GM19397 (cell line): ENCODE data around the gene COL4A4.
A peak's percentile ranks its signal among the peaks of the same experiment; 100 is the strongest.
"Not testable (repeated sequence)": the region's sequence is repeated elsewhere in the genome, so short reads cannot be mapped to it uniquely, and the experiment has no call there.

Experiments used
- ATAC-seq: cut with Tn5 transposase; IDR thresholded peaks from one replicate; pipeline ENCODE4 v1.9.1; 2021; ENCODE audit warnings: mild to moderate bottlenecking, moderate library complexity; ENCODE audit not compliant: unreplicated experiment

COL4A4 gene

DNA sequence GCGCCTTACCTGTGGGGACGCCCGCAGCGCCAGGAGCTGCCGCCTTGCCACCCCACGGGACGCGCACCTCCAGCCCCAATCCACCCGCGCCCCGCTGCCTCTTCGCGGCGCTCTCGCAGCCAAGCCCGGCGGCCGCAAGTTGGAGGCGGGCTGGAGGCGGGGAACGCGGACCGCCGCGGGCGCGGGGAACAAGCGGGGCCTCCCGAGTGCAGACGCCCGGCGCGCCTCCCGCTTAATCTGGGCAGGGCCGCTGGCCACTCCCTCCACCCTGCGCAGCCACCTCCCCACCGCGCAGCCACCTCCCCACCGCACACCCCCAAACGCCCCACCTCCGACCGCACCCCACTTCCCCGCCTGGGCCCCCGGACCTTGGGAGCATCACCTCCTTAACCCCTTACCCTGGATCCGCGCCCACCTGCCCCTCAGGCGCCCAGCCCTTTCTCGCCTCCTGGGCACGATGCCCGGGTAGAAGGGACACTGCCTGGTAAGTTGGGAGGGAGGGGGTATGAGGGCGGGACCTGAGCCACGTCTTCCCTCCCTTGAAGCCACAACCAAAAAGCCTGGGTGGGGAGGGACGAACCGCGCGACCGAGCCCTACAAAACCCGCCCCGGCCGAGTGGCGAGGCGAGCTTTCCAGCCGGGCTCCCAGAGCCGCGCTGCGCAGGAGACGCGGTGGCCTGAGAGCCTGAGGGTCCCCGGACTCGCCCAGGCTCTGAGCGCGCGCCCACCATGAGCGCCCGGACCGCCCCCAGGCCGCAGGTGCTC, at the start of gene COL4A4, which contains the start of gene COL4A3:
Gene COL4A4 (minus strand): TSS at position 208 of the 765 bp plus-strand sequence. CDS start 16,722 bp downstream, outside the sequence.
Gene COL4A3 (plus strand): TSS at position 627 of the 765 bp plus-strand sequence. CDS start 103 bp downstream, at position 730.
- ATAC-seq, result peak; percentile 45

DNA sequence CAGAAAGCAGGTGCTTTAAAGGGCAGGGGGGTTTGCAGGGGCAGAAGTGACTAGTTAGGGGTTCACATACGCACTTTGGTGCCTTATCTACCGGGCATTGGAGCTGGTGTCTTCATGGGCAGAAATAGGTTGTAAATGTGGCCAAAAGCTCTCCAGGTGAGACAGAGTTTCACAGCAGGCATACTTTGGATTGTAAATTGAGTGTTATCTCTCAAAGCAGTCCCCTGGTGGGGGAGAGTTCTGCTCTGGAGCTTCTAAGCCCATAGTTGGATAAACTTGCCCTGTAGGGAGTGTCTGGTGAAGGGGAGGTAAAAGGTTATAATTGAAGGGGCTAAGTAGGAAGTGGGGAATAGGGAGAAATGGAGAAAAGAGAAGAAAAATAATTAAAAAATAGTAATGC, 43.6 kb upstream of the COL4A4 start:
- no peak for ATAC-seq

DNA sequence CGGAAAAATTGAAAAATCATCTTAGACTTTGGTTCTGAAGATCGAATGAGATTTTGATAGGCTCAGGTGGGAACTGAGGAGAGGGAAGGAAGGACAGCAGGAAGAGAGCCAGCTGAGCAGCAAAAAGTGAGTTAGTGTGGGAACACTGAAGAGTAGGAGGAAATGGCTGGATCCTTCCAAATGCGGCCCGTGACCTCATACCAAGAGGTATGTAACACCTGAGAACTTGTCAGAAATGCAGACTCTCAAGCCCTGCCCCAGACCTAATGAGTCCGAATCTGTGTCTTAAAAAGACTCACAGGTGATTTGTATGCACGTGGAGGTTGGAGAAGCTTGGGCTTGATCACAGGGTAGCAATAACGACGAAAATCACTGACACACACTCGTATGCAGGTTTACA, 42.4 kb upstream of the COL4A4 start:
- ATAC-seq, result no peak

DNA sequence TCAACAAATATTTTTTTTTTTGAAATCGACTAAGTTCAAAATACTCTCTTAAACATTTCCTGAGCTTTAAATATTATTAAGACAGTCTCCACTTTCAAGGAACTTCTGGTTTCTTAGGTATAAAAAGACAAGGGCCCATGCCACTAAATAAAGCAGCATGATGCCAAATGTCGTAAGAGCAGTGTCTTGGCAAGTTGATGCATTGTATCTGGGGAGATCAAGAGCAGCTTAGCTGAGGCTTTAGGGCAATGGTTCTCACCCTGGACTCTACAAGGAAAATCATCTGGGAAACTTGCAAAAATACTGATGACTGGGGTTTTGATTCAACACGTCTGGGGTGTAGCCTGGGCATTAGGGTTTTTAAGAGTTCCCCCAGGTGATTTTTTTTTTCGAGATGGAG, 41.7 kb upstream of the COL4A4 start:
- no peak for ATAC-seq

DNA sequence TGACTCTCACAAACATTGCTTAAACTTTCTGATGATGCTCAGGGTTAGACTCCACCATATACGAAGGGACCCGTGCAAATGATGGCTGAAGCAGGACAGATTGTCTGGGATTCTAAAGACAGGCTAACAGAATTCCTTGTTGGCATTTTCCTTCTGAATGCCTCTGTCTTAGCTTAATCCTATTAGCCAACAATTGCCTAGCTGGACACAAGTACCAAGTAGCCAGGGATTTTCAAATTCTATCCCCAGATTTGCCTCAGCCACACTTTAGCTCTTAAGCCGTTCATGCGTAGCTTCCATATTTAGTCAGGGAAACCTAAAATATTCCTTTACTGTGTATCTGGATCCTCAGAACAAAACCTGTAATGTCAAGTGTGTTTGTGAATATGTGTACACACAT, 40.4 kb upstream of the COL4A4 start:
- no peak for ATAC-seq

DNA sequence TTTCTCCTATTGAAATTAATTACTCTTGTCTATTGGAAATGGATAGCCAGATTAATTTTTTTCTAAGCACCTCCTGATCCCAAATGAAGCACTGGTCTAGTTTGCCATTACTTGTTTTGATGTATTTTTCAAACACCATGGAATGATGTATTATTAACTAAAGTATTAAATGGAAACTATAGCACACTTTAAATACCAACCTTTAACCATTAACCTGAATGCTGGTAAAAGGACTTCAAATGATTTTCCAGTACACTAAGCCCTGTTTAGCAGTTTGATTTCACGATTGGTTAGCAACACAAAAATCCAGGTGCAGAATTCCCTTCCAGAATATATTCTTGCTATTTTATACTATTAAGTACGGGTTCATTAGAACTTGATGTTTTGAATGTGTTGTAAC, 37.8 kb upstream of the COL4A4 start:
- no peak for ATAC-seq

DNA sequence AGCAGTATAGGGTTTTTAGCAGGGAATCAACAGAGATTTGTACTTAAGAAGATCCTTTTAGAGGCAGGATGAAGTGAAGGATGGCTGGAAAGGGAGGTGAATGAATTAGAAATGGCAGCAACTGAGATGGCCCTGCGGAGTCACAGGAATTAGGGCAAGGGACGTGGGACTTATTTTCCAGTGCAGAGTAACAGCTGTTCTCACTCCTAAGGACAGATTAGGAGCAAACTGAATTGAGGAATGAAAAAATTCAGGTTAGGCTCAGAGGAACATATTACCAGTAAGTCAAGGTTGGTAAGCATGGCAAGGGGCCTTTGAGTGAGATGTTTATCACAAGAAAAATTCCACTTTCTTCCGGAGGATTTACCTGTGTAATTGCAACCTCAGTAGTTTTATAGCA, 34.9 kb upstream of the COL4A4 start:
- no peak for ATAC-seq

DNA sequence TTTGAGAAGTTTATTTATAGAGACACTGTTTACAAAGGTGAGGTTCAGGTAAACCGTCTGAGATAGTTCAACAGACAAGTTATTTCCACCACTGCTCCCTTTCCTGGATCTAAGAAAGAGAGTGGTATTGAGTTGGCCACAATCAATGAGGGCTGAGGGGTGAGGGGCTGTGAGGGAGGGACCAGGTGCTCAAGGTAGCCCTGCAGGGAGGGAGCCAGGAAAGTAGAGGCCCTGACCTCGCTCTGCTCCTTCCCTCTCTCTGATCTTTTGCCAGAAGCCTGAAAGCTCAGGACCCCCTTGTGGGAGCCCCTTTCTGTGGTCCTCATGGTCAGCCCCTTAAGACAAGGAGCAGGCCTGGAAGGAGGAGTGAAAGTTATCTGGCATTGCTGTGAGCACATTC, 30.2 kb upstream of the COL4A4 start:
- no peak for ATAC-seq

DNA sequence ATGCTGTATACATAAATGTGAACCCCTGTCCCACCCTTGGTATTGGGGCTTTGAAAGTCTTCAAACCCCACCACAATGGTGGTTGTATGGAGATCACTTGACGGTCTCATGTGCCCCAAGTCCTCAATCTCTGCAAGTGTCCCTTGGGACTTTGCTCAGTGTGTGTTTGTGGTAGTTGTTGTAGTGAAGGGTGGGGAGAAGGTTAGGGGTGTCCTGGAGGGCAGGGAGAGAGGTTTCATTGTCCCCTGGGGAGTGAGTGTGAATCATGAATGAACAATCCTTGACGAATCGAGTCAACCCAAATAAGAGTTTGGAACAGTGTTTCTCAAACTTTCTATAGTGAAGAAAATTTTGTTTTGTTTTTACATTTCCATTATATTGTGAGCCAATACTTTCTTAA, 28.5 kb upstream of the COL4A4 start:
- ATAC-seq, result no peak

DNA sequence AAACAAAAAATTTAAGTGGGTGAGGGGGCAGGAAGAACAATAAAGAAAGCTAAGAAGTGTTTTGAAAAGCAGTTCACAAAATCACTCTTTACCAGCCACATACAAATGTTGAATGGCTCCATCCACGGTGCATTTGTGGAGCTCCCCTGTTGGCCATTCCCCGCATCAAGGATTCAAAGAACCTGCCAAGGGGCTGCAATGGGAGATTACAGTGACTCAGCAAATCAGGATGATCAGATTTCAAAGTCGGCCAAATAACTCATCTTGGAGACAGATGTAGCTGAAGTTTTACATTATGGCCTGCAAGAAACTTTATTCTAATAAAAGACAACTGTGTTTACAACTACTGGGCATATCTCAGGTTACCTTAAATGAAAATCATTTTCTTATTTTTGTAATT, 27.4 kb upstream of the COL4A4 start:
- no peak for ATAC-seq

DNA sequence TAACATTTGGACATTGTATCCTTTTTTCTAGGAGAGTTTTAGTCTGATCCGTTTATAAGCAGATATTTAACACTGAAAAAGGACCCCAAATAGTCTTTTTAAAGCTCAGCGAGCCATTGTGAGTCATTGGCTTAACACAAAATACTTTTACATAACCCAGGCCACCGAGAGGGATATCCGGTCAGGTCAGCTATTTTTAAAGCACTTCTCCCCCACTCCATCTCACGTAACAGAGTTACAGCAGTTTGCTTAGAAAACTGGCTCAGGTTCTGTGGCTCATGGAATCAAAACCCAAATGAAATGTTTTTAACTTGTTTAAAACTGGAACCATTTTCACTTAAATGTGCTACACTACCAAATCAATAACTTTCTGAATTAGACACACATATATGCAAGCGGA, 24.3 kb upstream of the COL4A4 start:
- no peak for ATAC-seq

DNA sequence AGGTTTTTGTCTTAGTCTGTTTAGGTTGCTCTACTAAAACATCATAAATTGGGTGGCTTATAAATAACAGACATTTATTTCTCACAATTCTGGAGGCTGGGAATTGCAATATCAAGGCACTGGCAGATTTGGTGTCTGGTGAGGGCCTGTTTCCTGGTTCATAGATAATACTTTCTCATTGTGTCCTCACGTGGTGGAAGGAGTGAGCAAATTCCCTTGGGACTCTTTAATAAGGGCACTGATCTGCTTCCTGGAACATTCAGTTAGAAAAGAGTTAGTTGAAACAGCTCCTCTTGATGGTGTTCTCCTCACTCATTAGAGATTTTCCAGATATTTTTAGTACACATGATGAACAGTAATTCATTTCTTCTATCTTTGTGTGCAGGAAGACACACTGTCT, 22.7 kb upstream of the COL4A4 start:
- ATAC-seq, result no peak

DNA sequence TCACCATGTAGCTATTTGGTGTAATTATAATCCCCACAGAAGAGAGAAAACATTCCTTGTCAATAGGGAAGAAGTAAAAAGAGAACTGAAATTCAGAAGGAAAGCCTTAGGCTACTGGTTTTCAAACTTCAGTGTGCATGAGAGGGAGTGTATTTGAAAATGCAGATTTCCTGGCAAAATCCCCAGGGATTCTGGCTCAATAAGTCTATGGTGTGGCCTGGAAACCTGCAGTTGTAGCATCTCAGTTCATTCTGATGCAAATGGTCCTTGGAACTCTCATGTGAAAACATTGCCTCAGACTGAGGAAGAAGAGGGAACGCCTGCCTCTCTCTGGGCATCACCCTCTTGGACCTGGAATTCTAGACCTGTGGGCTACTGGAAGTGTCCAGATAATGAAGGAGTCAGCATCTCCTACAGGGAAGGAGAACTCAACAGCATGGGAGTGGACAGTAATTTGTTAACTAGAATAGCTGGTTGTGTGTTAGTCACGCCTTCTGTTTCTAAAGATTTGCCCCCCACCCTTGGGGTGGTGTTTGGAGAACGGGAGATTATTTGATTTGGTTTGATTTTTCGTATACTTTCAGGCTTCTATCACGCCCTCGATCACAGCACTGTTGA, 21.7 kb upstream of the COL4A4 start:
- no peak for ATAC-seq

DNA sequence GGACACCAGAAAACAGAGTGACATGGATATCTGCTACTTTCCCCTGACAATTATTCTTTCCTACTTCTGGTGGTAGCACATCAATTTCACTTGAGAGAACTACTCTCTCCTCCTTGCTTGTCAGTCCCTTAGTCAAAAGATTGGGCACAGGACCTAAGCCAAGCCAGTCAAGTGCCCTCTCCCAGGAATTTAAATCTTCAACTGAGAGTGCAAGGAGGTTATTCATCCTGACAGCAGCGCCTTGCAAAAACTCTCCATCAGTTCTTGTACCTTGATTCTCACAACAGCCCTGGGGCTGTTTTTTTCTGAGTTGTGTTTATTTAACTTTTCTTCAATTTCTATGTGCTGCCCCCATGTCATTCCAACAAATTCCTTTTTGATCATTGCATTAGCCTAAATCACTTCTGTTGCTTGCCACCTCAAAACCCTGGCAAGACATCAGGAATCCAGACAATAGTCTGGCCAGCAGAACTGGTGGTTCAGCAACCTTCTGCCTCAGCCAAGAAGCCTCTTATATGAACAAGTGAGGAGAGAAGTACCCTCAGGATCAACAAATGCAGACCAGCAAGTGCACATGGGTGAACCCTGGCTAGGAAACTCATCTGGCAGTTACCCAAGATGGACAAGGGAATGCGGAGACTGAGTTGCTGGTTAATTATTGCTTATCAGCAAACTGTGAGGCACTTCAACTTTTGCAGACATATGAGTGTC, 19.8 kb upstream of the COL4A4 start:
- no peak for ATAC-seq

DNA sequence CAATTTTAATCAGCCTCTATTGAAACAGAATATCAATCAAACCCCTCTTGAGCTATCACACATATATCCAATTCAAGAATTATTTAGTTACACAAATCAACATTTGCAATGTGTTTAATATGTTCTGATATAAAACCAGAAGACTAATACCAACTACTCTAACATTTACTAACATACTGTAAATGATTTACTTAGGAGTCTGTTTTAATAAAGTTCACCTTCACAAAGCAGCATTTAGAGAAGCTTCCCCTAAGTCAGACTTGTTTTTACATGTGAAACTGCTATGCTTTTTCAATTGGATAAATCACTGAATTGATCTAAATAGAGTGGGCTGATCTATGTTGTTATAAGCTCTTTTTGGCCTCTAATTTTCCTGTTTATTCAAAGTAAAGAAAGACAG, 18.8 kb upstream of the COL4A4 start:
- ATAC-seq, result no peak

DNA sequence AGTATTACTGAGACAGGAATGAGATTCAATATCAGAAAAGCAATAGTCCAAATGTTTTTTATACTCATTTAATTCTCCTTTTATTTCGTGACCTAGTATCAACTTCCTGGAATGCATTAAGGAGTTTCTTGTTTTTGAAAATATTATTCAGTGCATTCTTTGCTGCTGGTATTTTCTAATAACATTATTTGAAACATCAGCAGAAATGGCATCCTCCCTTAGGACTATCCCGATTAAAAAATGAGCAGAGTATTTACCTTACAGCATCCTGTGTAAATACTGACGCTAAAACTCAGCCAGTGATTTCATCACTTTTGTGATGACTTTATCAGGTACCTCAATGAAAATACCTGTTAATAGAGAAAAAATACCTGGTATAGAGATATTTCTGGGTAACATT, 16.8 kb upstream of the COL4A4 start:
- no peak for ATAC-seq

DNA sequence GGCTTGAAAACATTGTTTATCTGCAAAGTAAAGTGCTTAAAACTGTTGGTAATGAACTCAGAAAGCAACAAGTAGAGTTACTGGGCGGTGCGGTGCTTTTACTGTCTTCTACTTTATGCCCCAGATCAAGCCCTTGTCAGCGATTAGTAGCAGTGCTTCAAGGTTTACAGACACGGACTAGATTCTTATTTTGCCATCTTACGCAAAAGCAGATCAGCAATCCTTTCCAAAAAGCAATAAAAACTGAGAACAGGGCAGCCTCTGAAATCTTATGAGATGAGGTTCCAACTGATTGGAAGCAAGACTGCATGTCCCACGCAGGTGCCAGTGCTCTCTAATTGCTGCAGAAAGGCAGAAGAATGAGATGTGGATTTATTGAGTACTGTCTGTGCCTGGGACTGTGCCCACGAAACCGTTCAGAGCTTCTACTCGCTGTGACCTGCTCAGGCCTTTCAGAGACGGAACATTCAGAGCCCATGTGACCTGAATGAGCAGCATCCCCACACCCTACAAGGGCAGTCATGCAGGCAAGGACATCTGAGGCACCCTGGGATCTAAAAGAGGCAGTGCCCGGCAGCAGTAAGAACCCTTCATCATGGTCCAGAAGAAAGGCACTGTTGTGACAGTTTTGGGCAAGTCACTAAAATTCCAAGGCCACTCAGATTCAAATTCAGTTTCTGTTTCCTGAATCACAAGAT, 16.1 kb upstream of the COL4A4 start:
- ATAC-seq, result no peak

DNA sequence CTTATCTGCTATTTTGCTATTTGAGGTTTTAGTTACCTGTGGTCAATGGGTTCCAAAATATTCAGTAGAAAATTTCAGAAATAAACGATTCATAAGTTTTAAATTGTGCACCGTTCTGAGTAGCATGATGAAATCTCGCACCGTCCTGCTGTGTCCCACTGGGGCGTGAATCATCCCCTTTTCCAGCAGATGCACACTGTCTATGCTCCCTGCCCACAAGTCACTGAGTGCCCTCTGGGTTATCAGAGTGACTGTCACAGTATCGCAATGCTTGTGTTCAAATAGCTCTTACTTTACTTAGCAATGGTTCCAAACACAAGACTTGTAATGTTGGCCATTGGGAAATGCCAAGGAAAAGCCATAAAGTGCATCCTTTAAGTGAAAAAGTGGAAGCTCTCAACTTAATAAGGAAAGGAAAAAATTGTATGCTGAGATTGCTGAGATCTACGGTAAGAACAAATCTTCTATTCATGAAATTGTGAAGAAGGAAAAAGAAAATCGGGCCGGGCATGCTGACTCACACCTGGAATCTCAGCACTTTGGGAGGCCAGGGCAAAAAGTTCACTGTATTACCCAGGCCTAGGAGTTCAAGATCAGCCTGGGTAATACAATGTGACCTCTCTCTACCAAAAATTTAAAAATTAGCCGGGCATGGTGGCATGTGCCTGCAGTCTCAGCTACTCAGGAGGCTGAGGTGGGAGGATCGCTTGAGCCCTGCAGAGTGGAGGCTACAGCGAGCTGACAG, 13.8 kb upstream of the COL4A4 start:
- no peak for ATAC-seq

DNA sequence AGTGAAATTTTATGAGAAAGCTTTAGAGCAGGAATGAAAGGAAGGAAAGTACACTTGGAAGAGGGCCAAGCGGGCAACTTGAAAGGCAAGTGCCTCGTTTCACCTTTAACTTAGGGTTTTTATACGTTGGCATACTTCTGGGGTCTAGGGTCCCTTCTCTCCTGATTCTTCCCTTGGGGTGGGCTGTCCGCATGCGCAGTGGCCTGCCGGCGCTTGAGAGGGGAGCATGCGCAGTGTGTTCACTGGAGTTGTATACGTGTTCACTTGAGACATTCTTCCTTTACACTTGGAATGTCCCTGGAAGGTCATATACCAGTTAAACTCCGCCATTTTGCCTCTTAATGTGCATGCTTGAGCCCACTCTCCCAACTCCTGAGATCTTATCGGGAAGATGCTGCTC, 7.8 kb upstream of the COL4A4 start:
- ATAC-seq, result not testable (repeated sequence)

DNA sequence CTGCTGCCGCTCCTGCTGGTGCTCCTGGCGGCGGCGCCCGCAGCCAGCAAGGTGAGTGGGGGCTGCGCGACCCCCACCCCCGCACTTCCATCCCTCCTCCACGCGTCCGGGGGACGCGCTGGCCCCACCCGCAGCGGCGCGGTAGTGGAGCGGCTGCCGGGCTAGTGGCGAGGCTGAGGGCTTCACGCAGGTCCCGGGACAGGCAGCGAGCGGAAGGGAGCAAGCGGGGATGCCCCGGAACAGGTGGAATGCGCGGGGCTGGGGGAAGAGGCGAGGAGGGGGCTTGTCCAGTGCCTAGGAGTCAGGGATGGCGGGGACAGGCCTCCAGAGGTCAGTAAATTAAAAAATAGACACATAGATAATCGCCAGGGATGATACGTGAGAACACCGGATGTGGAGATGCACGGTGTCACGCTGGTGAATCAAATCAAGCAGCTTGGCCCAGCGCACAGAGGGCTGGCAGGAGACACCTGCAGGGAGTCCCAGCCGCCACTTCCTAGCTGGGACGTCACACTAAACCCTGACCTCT, 822 bp upstream of the COL4A4 start:
- peak; percentile 46 for ATAC-seq
